HL-60 (cell line): ENCODE measurements around the gene PSTPIP1.

Source experiments
- POLR2AphosphoS5 ChIP-seq: IDR thresholded peaks from 2 replicates; pipeline ENCODE4 v1.6.1; 2012; ENCODE audit warnings: low read depth
- TF ChIP-seq, protein P1 (sequence below): IDR thresholded peaks from one replicate; pipeline ENCODE4 v1.5.1; 2011; ENCODE audit warnings: low read length, control low read depth, inconsistent platforms; ENCODE audit not compliant: insufficient read depth

GRCh38 chr15:77057072-77057471 lies 62.1 kb downstream of the PSTPIP1 start:
- no peak for TF ChIP-seq POLR2AphosphoS5
- TF ChIP-seq, protein P1, sequence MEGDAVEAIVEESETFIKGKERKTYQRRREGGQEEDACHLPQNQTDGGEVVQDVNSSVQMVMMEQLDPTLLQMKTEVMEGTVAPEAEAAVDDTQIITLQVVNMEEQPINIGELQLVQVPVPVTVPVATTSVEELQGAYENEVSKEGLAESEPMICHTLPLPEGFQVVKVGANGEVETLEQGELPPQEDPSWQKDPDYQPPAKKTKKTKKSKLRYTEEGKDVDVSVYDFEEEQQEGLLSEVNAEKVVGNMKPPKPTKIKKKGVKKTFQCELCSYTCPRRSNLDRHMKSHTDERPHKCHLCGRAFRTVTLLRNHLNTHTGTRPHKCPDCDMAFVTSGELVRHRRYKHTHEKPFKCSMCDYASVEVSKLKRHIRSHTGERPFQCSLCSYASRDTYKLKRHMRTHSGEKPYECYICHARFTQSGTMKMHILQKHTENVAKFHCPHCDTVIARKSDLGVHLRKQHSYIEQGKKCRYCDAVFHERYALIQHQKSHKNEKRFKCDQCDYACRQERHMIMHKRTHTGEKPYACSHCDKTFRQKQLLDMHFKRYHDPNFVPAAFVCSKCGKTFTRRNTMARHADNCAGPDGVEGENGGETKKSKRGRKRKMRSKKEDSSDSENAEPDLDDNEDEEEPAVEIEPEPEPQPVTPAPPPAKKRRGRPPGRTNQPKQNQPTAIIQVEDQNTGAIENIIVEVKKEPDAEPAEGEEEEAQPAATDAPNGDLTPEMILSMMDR, result no peak
